ENCODE measurements around the gene HNRNPH1.
"Not testable (repeated sequence)": the region's sequence is repeated elsewhere in the genome, so short reads cannot be mapped to it uniquely, and the experiment has no call there.

Gene HNRNPH1

GRCh38 chr5:179623003-179623905, at the start of gene HNRNPH1:
Gene HNRNPH1, minus strand, starts transcription at chr5:179623671. Its CDS starts 538 bp downstream, at chr5:179623133.
- TF ChIP-seq, protein P1, sequence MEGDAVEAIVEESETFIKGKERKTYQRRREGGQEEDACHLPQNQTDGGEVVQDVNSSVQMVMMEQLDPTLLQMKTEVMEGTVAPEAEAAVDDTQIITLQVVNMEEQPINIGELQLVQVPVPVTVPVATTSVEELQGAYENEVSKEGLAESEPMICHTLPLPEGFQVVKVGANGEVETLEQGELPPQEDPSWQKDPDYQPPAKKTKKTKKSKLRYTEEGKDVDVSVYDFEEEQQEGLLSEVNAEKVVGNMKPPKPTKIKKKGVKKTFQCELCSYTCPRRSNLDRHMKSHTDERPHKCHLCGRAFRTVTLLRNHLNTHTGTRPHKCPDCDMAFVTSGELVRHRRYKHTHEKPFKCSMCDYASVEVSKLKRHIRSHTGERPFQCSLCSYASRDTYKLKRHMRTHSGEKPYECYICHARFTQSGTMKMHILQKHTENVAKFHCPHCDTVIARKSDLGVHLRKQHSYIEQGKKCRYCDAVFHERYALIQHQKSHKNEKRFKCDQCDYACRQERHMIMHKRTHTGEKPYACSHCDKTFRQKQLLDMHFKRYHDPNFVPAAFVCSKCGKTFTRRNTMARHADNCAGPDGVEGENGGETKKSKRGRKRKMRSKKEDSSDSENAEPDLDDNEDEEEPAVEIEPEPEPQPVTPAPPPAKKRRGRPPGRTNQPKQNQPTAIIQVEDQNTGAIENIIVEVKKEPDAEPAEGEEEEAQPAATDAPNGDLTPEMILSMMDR (IDR thresholded peaks at IDR 0.05; ENCODE audit: insufficient read depth, low read length, poor library complexity, severe bottlenecking) = no peak
- Histone ChIP-seq H3K4me3 (replicated peaks; ENCODE audit: low read depth, low read length) (peak within 1 kb of the TSS; percentile 98), H3K36me3 (ENCODE audit: control insufficient read depth, insufficient read depth, low read length) (peaks cover 4% of the 10 kb centered on the region; the same call in 1 of the 2 replicates), H3K27me3 (replicated peaks; ENCODE audit: control insufficient read depth, insufficient read depth, low read length) (no peaks in the 10 kb centered on the region)
- peak; percentile 98 for DNase-seq (ENCODE audit: extremely low read depth, insufficient read length)

DNA sequence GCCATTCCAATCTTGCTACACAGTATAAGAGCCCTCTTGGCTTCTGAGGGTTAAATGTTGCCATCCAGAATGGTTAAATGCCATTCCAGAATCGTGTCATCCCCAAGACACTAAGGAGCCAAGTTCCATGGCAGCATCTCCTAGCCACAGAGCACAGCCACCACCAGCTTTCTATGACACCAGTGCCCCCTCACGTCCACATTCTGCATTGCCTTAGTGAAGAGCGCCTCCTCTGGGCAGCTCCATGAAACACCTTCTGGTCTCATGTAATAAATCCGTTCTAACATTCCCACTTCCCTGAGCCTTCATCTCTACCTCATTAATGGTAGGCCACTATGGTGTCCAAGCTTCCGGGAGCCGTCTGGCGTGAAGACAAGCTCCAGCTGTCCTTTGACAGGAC, 44.9 kb upstream of the HNRNPH1 start:
- TF ChIP-seq, protein P1 (IDR thresholded peaks at IDR 0.05; ENCODE audit: insufficient read depth, low read length, poor library complexity, severe bottlenecking) = peak; percentile 98
- no peak for DNase-seq (ENCODE audit: extremely low read depth, insufficient read length)
- H3K36me3 ChIP-seq (ENCODE audit: control insufficient read depth, insufficient read depth, low read length) = no peaks in the 10 kb centered on the region; the same call in 1 of the 2 replicates
- H3K4me3 ChIP-seq (replicated peaks; ENCODE audit: low read depth, low read length) = no peak overlapping the region
- no peaks in the 10 kb centered on the region for H3K27me3 ChIP-seq (replicated peaks; ENCODE audit: control insufficient read depth, insufficient read depth, low read length)

DNA sequence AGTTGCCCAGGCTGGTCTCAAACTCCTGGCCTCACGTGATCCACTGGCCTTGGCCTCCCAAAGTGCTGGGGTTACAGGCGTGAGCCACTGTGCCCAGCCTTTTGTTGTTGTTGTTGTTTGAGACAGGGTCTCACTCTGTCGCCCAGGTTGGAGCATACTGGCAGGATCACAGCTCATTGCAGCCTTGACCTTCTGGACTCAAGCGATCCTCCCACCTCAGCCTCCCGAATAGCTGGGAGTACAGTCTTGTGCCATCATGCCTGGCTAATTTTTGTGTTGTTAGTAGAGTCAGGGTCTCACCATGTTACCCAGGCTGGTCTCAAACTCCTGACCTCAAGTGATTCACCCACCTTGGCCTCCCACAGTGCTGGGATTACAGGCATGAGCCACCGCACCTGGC, 38.2 kb upstream of the HNRNPH1 start:
- not testable (repeated sequence) for DNase-seq (ENCODE audit: extremely low read depth, insufficient read length); H3K27me3 ChIP-seq (replicated peaks; ENCODE audit: control insufficient read depth, insufficient read depth, low read length); H3K36me3 ChIP-seq (ENCODE audit: control insufficient read depth, insufficient read depth, low read length); H3K4me3 ChIP-seq (replicated peaks; ENCODE audit: low read depth, low read length)

GRCh38 chr5:179658179-179658856, 34.8 kb upstream of the HNRNPH1 start:
- not testable (repeated sequence) for H3K36me3 ChIP-seq (ENCODE audit: control insufficient read depth, insufficient read depth, low read length); H3K27me3 ChIP-seq (replicated peaks; ENCODE audit: control insufficient read depth, insufficient read depth, low read length)
- peak; percentile 22 for DNase-seq (ENCODE audit: extremely low read depth, insufficient read length)
- H3K4me3 ChIP-seq (replicated peaks; ENCODE audit: low read depth, low read length) = peak overlapping the region; percentile 61

DNA sequence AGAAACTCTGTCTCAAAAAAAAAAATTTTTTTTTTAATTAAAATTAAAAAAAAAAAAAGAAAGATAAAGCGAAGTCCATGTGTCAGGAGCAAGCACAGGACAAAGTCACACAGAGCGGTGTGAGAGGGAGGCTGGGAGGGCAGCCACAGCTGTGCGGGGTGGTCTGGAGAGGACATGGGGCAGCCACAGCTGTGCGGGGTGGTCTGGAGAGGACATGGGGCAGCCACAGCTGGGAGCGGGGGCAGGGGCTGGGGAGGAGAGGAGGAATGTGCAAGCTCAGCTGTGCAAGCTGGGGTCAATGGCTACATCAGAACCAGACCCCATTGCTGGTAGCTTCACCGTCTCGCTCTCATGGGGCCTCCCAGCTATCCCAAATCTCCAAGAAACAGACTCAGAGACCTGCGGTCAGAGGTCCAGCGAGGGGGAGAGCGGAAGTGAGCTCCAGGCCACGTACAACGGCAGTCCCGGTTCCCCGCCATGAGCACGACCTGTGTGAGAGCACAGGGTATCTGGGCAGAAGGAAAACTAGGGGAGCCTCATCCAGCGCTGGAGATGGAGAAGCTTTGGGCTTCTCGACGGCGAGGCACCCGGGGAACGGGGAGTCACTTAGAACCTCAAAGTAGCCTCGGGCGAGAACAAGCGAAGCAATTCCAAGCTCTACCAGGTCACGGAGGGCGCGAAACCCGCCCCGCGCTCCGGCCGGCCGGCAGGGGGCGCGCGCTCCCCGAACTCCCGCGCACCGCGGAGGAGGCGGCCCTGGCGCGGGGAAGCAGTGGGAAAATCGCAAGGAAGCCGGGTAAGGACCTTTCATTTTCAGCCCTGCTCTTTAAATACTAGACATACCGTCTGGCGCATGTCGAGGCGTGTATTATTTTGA, 34.1 kb upstream of the HNRNPH1 start:
- not testable (repeated sequence) for DNase-seq (ENCODE audit: extremely low read depth, insufficient read length); H3K27me3 ChIP-seq (replicated peaks; ENCODE audit: control insufficient read depth, insufficient read depth, low read length); H3K4me3 ChIP-seq (replicated peaks; ENCODE audit: low read depth, low read length); H3K36me3 ChIP-seq (ENCODE audit: control insufficient read depth, insufficient read depth, low read length)

GRCh38 chr5:179653135-179653534, 29.7 kb upstream of the HNRNPH1 start:
- H3K36me3 ChIP-seq (ENCODE audit: control insufficient read depth, insufficient read depth, low read length); H3K4me3 ChIP-seq (replicated peaks; ENCODE audit: low read depth, low read length); DNase-seq (ENCODE audit: extremely low read depth, insufficient read length); H3K27me3 ChIP-seq (replicated peaks; ENCODE audit: control insufficient read depth, insufficient read depth, low read length): not testable (repeated sequence)

GRCh38 chr5:179650245-179650644, 26.8 kb upstream of the HNRNPH1 start:
- H3K27me3 ChIP-seq (replicated peaks; ENCODE audit: control insufficient read depth, insufficient read depth, low read length); H3K36me3 ChIP-seq (ENCODE audit: control insufficient read depth, insufficient read depth, low read length); DNase-seq (ENCODE audit: extremely low read depth, insufficient read length); H3K4me3 ChIP-seq (replicated peaks; ENCODE audit: low read depth, low read length): not testable (repeated sequence)

- not testable (repeated sequence) for H3K4me3 ChIP-seq (replicated peaks; ENCODE audit: low read depth, low read length); DNase-seq (ENCODE audit: extremely low read depth, insufficient read length); H3K27me3 ChIP-seq (replicated peaks; ENCODE audit: control insufficient read depth, insufficient read depth, low read length); H3K36me3 ChIP-seq (ENCODE audit: control insufficient read depth, insufficient read depth, low read length)
Measured at GRCh38 chr5:179649166-179649703, 25.8 kb upstream of the HNRNPH1 start.
